K562 (cell line): ENCODE results near the gene IL12RB1. TPM values are rescaled to one million over a fixed set of nuclear protein-coding genes. Genes with fewer than 3 reads are reported as not detected.

Source experiments
- ATAC-seq: fragments of 200-7000 bp; cut with Tn5 transposase; 3 replicates; pipeline ENCODE4 v1.9.1; 2020; ENCODE audit warnings: moderate library complexity
- BruUV-seq: library from RNA; stranded (reverse); fragments of 400-500 nt; replicated peaks from 2 replicates; lab custom pipeline; 2021; lab: Mats Ljungman, UMichigan
- CTCF ChIA-PET: fragments of 300-600 bp; formaldehyde crosslinking; extraction: SDS; loops from one replicate; lab custom pipeline; 2021; ENCODE audit warnings: low intra/inter-chr PET ratio; lab: Yijun Ruan, JAX
- POLR2A ChIA-PET: fragments of 300-600, 350-650 bp; sonication (Branson Sonifier 250); formaldehyde crosslinking; extraction: SDS; loops from one replicate; lab custom pipeline; 2021; ENCODE audit warnings: antibody characterized with exemption, inconsistent platforms; lab: Yijun Ruan, JAX
- DNase-seq, 4 experiments: peaks; one replicate each; pipeline versions ENCODE4 v3.0.0 to v3.0.0-alpha.2; 2011 to 2018; ENCODE audit warnings: low spot score in 3 of 4, mixed read lengths in 3 of 4; ENCODE audit errors: extremely low read depth in 1 of 4
- FAIRE-seq: peaks from 2 replicates; lab custom pipeline; 2011; peaks lifted over from hg19 to GRCh38; lab: Jason Lieb, UNC
- H2AFZ ChIP-seq: 2 replicates; pipeline ENCODE4 v1.6.0; 2011; ENCODE audit warnings: low read depth, low read length, control low read depth, inconsistent platforms
- H3K27ac ChIP-seq: fragments of 200-600 bp; 3 replicates; pipeline ENCODE4 v1.8.0; 2011; ENCODE audit warnings: low read depth, mild to moderate bottlenecking, control low read depth, inconsistent platforms, low read length, moderate library complexity, mixed read lengths; ENCODE audit errors: extremely low read depth
- H3K27me3 ChIP-seq, 2 experiments: fragments of 300-600 bp in 1 of 2; 2 replicates in 1 of 2; 3 replicates in 1 of 2; pipeline versions ENCODE4 v1.6.0 to v1.8.0; 2011; ENCODE audit warnings: inconsistent platforms in 2 of 2, low read length in 2 of 2, mild to moderate bottlenecking in 1 of 2, mixed read lengths in 1 of 2, moderate library complexity in 1 of 2; ENCODE audit not compliant: control insufficient read depth in 2 of 2, insufficient read depth in 2 of 2
- H3K36me3 ChIP-seq: fragments of 300-600 bp; 3 replicates; pipeline ENCODE4 v1.8.0; 2011; ENCODE audit warnings: mild to moderate bottlenecking, low read length, inconsistent platforms; ENCODE audit not compliant: control insufficient read depth, insufficient read depth
- H3K4me1 ChIP-seq, 2 experiments: fragments of 200-600 bp in 1 of 2; replicated peaks in 1 of 2; 2 replicates in 1 of 2; 3 replicates in 1 of 2; pipeline versions ENCODE4 v1.5.1 to v1.8.0; 2011; ENCODE audit warnings: inconsistent platforms in 2 of 2, low read length in 2 of 2, mild to moderate bottlenecking in 1 of 2, mixed read lengths in 1 of 2, moderate library complexity in 1 of 2; ENCODE audit not compliant: control insufficient read depth in 2 of 2, insufficient read depth in 2 of 2
- H3K4me2 ChIP-seq: 2 replicates; pipeline ENCODE4 v1.6.1; 2011; ENCODE audit warnings: low read length, control low read depth, inconsistent platforms, mixed read lengths; ENCODE audit not compliant: insufficient read depth
- H3K4me3 ChIP-seq: fragments of 200-600 bp; sonication (generic), shearing (Covaris generic); 2 replicates; pipeline ENCODE4 v1.5.1; 2016; ENCODE audit warnings: control low read depth, inconsistent platforms
- H3K79me2 ChIP-seq: fragments of 200-600 bp; 3 replicates; pipeline ENCODE4 v1.8.0; 2011; ENCODE audit warnings: low read length, inconsistent platforms; ENCODE audit not compliant: control insufficient read depth, insufficient read depth
- H3K9ac ChIP-seq, 2 experiments: 2 replicates each; pipeline versions ENCODE4 v1.6.0 to v1.6.1; 2011; ENCODE audit warnings: low read depth in 2 of 2, low read length in 2 of 2, control low read depth in 1 of 2, inconsistent platforms in 1 of 2, mild to moderate bottlenecking in 1 of 2, mixed read lengths in 1 of 2; ENCODE audit not compliant: insufficient read depth in 1 of 2
- H3K9me1 ChIP-seq: one replicate; pipeline ENCODE4 v1.6.0; 2011; ENCODE audit warnings: inconsistent platforms, mild to moderate bottlenecking, low read length, moderate library complexity; ENCODE audit not compliant: control insufficient read depth, insufficient read depth
- H3K9me3 ChIP-seq: replicated peaks from 2 replicates; pipeline ENCODE4 v1.5.1; 2011; ENCODE audit warnings: low read depth, low read length, inconsistent platforms; ENCODE audit not compliant: control insufficient read depth, insufficient read depth
- H4K20me1 ChIP-seq: replicated peaks from 2 replicates; pipeline ENCODE4 v1.6.1; 2011; ENCODE audit warnings: low read length, inconsistent platforms, mixed read lengths; ENCODE audit not compliant: control insufficient read depth, insufficient read depth
- ADNP ChIP-seq: fragments of 200-800 bp; sonication (Bioruptor generic); IDR thresholded peaks from 2 replicates; pipeline ENCODE4 v1.6.1; 2016; ENCODE audit warnings: missing genetic modification characterization, missing compliant biosample characterization
- ARID1B ChIP-seq: fragments of 450-650 bp; IDR thresholded peaks from 2 replicates; pipeline ENCODE4 v1.6.1; 2016; ENCODE audit warnings: antibody characterized with exemption, mild to moderate bottlenecking, inconsistent platforms
- CHD4 ChIP-seq: fragments of 200-600 bp; sonication (generic); IDR thresholded peaks from 3 replicates; pipeline ENCODE4 v1.6.1; 2012; ENCODE audit warnings: low read depth, mild to moderate bottlenecking, mixed read lengths, low read length, inconsistent platforms; ENCODE audit not compliant: insufficient read depth, insufficient replicate concordance, poor library complexity, severe bottlenecking
- ETS2 ChIP-seq: IDR thresholded peaks from 2 replicates; pipeline ENCODE4 v1.6.1; 2016; ENCODE audit warnings: borderline replicate concordance, missing genetic modification characterization, mild to moderate bottlenecking, moderate library complexity, missing compliant biosample characterization; ENCODE audit not compliant: poor library complexity, severe bottlenecking
- GABPA ChIP-seq: fragments of 200-800 bp; sonication (Bioruptor generic); conservative IDR thresholded peaks from 2 replicates; pipeline ENCODE4 v1.6.1; 2016; ENCODE audit warnings: low read depth, missing genetic modification characterization, missing compliant biosample characterization
- GTF2E2 ChIP-seq: fragments of 200-800 bp; sonication (Bioruptor generic); IDR thresholded peaks from 2 replicates; pipeline ENCODE4 v1.6.1; 2016; ENCODE audit warnings: missing genetic modification characterization, missing compliant biosample characterization
- HNRNPL ChIP-seq: fragments of 200-400 bp; formaldehyde crosslinking; IDR thresholded peaks from 2 replicates; pipeline ENCODE4 v1.6.1; 2017; ENCODE audit warnings: low read depth, mild to moderate bottlenecking, low read length
- KDM1A ChIP-seq, 2 experiments: fragments of 450-650 bp; IDR thresholded peaks; 2 replicates each; pipeline ENCODE4 v1.6.1; 2016; ENCODE audit warnings: mild to moderate bottlenecking in 2 of 2
- MAZ ChIP-seq, 2 experiments: fragments of 450-650 bp in 1 of 2; sonication (generic) in 1 of 2; formaldehyde crosslinking; IDR thresholded peaks in 1 of 2; conservative IDR thresholded peaks in 1 of 2; 2 replicates each; pipeline versions ENCODE4 v1.4.0 to v1.5.0; 2020; ENCODE audit warnings: mild to moderate bottlenecking in 1 of 2, missing genetic modification reagents in 1 of 2
- MTA1 ChIP-seq: fragments of 450-650 bp; IDR thresholded peaks from 2 replicates; pipeline ENCODE4 v1.6.1; 2017; ENCODE audit warnings: borderline replicate concordance
- NR2C2 ChIP-seq, 2 experiments: fragments of 200-800 bp in 1 of 2; sonication (Bioruptor generic) in 1 of 2; sonication (generic) in 1 of 2; formaldehyde crosslinking in 1 of 2; IDR thresholded peaks; 2 replicates each; pipeline versions ENCODE4 v1.6.1 to v1.8.0; 2016 to 2022; ENCODE audit warnings: mild to moderate bottlenecking in 1 of 2, missing compliant biosample characterization in 1 of 2, missing genetic modification characterization in 1 of 2, missing genetic modification reagents in 1 of 2
- RBM25 ChIP-seq: fragments of 200-400 bp; formaldehyde crosslinking; IDR thresholded peaks from 2 replicates; pipeline ENCODE4 v1.6.1; 2018; ENCODE audit warnings: low read length, low read depth, moderate library complexity; ENCODE audit not compliant: severe bottlenecking
- STAT5B ChIP-seq: fragments of 250-450 bp; sonication (Bioruptor Pico); IDR thresholded peaks from 2 replicates; pipeline ENCODE4 v1.8.0; 2021; ENCODE audit warnings: mild to moderate bottlenecking, inconsistent platforms
- ZBTB17 ChIP-seq: fragments of 450-650 bp; formaldehyde crosslinking; IDR thresholded peaks from 2 replicates; pipeline ENCODE4 v1.4.0; 2020; ENCODE audit warnings: mild to moderate bottlenecking
- ZNF436 ChIP-seq: fragments of 250-450, 450-650 bp; sonication (Bioruptor Pico); formaldehyde crosslinking; IDR thresholded peaks from 2 replicates; pipeline ENCODE4 v1.7.0; 2020; ENCODE audit warnings: mild to moderate bottlenecking
- WGBS: fragments of 100-300 bp; shearing (Covaris generic); methylation state at CpG from one replicate; pipeline ENCODE4 v1.1.6; 2016; ENCODE audit warnings: low coverage, mixed read lengths; ENCODE audit not compliant: insufficient coverage; ENCODE audit errors: missing lambda C conversion rate; 5-methylcytosine and 5-hydroxymethylcytosine counted together
- in situ Hi-C: fragments of 300-500 bp; cut with MboI; formaldehyde crosslinking; loops from 4 replicates; pipeline ENCODE4 v1.15.0; 2018; ENCODE audit warnings: inconsistent platforms, mixed read lengths
- intact Hi-C: fragments of 100-400 bp; cut with micrococcal nuclease; formaldehyde crosslinking; loops from 2 replicates; pipeline ENCODE4 v1.14.2; 2022
- polyA plus RNA-seq, 8 experiments: library from polyadenylated mRNA; depleted of rRNA in 4 of 8; stranded (reverse) in 5 of 8; unstranded in 3 of 8; fragments of >200 nt; fragmentation: Nextera tagmentation in 2 of 8; fragmentation: Illumina TruSeq in 1 of 8; extraction: Ambion mirVana in 2 of 8; extraction: Trizol in 1 of 8; gene quantifications; 2 replicates each; pipeline versions ENCODE4 v1.2.1 to v1.2.3, GENCODE V29; 2011 to 2014; ENCODE audit warnings: inconsistent platforms in 1 of 8, missing spikeins in 1 of 8
- total RNA-seq, 7 experiments: library from RNA; depleted of rRNA in 6 of 7; stranded (reverse); fragments of >200 nt in 6 of 7; fragmentation: Illumina TruSeq in 2 of 7; extraction: Trizol in 2 of 7; gene quantifications; 2 replicates each; pipeline versions ENCODE4 v1.2.1 to v1.2.3, GENCODE V29; 2011 to 2021; ENCODE audit warnings: low replicate concordance in 1 of 7
- TF ChIP-seq, protein P1 (sequence below), 2 experiments: IDR thresholded peaks; 2 replicates each; pipeline ENCODE4 v1.6.1; 2012; ENCODE audit warnings: improper control_type of control experiment in 2 of 2, low read depth in 2 of 2, low read length in 2 of 2, borderline replicate concordance in 1 of 2

IL12RB1 gene
- total and polyA plus RNA-seq, 9 of the 15 experiments (the other 6 are each of a cell fraction or from before 2014, with no cell fraction given) = 0.04 to 0.07 (median 0.06) TPM; not detected in 5

DNA sequence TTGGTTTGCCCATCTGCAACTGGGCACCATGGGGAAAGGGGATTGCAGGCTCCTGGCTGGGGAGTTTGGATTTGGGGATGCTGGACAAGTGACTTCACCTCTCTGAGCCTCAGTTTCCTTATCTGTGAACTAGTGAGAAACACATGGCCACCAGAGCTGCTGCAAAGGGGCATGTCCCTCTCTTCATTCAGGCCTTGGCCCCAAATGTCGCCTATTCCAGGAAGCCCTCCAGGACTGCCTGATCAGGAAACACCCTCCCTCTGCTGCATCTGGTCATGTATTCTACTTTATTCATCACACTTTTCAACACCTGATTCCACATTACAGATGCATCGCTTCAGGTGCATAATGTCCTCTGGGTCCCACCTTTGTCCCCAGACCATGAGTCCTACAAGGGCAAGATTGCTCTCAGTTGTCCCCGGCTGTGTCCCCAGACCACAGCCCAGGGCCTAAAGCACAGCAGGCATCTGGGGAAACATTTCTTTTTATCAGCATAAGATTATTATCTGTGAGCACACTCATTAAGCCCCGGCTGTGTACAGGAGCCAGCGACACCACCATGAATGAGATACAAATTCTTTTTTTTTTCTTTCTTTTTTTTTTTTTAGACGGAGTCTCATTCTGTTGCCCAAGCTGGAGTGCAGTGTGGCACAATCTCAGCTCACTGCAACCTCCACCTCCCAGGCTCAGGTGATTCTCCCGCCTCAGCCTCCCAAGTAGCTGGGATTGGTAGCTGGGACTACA lies 41.3 kb downstream of the IL12RB1 start (continued):
- TF ChIP-seq ZNF436 (CRISPR knock-in tag) = peak; percentile 98
- peak; percentile 74 for TF ChIP-seq ADNP
- TF ChIP-seq CHD4 = peak; percentile 88
- no peak for TF ChIP-seq STAT5B (CRISPR knock-in tag)
- TF ChIP-seq RBM25 = peak; percentile 99
- TF ChIP-seq NR2C2 (CRISPR knock-in tag; IDR thresholded peaks at IDR 0.05) = no peak
- no peak; the same call in 1 of the 2 replicates for TF ChIP-seq NR2C2 (tag; IDR thresholded peaks at IDR 0.05)
- peak; percentile 41 to 73; a peak in 3 of 4 replicates for TF ChIP-seq KDM1A (IDR thresholded peaks at IDR 0.05)
- TF ChIP-seq GABPA = 0 out of 2 replicates have a peak, but pooled peaks have one; percentile 1
- TF ChIP-seq MTA1 = 0 out of 2 replicates have a peak, but pooled peaks have one; percentile 4
- TF ChIP-seq, all 486 proteins: peak for 21

DNA sequence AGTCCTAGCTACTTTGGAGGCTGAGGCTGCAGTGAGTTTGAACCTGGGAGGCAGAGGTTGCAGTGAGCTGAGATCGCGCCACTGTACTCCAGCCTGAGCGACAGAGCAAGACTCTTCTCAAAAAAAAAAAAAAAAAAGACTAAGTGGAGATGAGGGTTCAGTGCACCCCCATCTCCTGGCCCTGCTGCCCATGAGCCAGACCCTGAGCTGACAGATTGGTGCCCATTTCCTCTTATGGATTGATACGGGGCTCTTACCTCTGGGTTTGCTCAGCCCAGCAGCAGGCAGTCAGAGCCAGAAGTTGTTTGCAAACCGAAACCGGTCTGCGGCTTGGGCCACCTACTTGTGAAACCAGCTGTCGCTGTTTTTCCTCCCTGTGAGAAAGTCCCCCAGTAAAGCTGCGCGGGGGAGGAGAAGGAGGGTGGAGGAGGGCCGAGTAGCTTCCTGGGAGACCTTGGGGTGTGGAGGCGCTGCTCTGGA lies 41.9 kb downstream of the IL12RB1 start:
- in situ Hi-C loops (no loop called here), intact Hi-C loops (no loop called here)
- 0 out of 2 replicates have a peak, but pooled peaks cover 3% of the 10 kb centered on the region for H3K9me3 ChIP-seq
- BruUV-seq = no TSS peak
- FAIRE-seq (peak; percentile 78), ATAC-seq (peak; percentile 84), DNase-seq (peak; percentile 57 to 72 (median 62))
- H2AFZ ChIP-seq = peak overlapping the region; percentile 90
- WGBS = 12% methylated on average over 11 of the region's 12 CpGs
- H3K36me3 ChIP-seq = no peaks in the 10 kb centered on the region
- peaks cover 10 to 14% of the 10 kb centered on the region in 2 experiments; a peak in 4 of 5 replicates for H3K27me3 ChIP-seq
- H3K9me1 ChIP-seq = no peaks in the 10 kb centered on the region
- H3K4me1 ChIP-seq = peaks cover 7 to 13% of the 10 kb centered on the region in 2 experiments; a peak in 4 of 5 replicates
- no peaks in the 10 kb centered on the region; the same call in 1 of the 2 replicates for H4K20me1 ChIP-seq
- peak overlapping the region; percentile 44 to 82 for H3K9ac ChIP-seq
- ChIA-PET CTCF (no interaction called here), POLR2A (interaction anchor here (0.6 to 1.7 kb wide), 4 partner anchors 8 to 185 kb away, joined by 3 to 5 read pairs (median 4); partner anchors contain the start of gene RPL18A)
- peak overlapping the region; percentile 32; the same call in 1 of the 3 replicates for H3K27ac ChIP-seq
- peak overlapping the region; percentile 37 for H3K4me3 ChIP-seq
- H3K79me2 ChIP-seq = no peaks in the 10 kb centered on the region
- H3K4me2 ChIP-seq = peak overlapping the region; percentile 81
- TF ChIP-seq, protein P1, sequence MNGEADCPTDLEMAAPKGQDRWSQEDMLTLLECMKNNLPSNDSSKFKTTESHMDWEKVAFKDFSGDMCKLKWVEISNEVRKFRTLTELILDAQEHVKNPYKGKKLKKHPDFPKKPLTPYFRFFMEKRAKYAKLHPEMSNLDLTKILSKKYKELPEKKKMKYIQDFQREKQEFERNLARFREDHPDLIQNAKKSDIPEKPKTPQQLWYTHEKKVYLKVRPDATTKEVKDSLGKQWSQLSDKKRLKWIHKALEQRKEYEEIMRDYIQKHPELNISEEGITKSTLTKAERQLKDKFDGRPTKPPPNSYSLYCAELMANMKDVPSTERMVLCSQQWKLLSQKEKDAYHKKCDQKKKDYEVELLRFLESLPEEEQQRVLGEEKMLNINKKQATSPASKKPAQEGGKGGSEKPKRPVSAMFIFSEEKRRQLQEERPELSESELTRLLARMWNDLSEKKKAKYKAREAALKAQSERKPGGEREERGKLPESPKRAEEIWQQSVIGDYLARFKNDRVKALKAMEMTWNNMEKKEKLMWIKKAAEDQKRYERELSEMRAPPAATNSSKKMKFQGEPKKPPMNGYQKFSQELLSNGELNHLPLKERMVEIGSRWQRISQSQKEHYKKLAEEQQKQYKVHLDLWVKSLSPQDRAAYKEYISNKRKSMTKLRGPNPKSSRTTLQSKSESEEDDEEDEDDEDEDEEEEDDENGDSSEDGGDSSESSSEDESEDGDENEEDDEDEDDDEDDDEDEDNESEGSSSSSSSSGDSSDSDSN (IDR thresholded peaks at IDR 0.05; ENCODE audit: borderline replicate concordance in 1 of 2, low read depth in 2 of 2, low read length in 2 of 2) = no peak
- TF ChIP-seq ZBTB17 (CRISPR knock-in tag) (no peak), GTF2E2 (no peak), MTA1 (0 out of 2 replicates have a peak, but pooled peaks have one; percentile 16), ARID1B (0 out of 2 replicates have a peak, but pooled peaks have one; percentile 44), HNRNPL (no peak), MAZ (CRISPR knock-in tag; conservative IDR thresholded peaks at IDR 0.05 in 1 of 2, IDR thresholded peaks at IDR 0.05 in 1 of 2) (peak in 1 of 2 experiments; percentile 62; a peak in 1 of 4 replicates), ETS2 (tag) (no peak)
